Mesenteric fat pad (tissue), 1 donor: Measurements from ENCODE around the gene CHD6. TPM values are rescaled to one million over a fixed set of nuclear protein-coding genes. Genes with fewer than 3 reads are reported as not detected.
"Not testable (repeated sequence)": the region's sequence is repeated elsewhere in the genome, so short reads cannot be mapped to it uniquely, and the experiment has no call there.

Experiments
- DNase-seq: peaks from one replicate; pipeline ENCODE4 v3.0.0-alpha.2; 2020; ENCODE audit warnings: low spot score
- total RNA-seq: library from RNA; stranded (reverse); fragmentation: NEBNext Ultra II Directional; extraction: Animal tissue kit (Norgen Biotek cat#: 25700); gene quantifications from one replicate; pipeline ENCODE4 v1.2.1, GENCODE V29; 2021
- donor health status: DM: yes; HTN: yes; CAD: no.

The CHD6 gene
- total RNA-seq, 1 donor from 2014 or later, result 47.3 TPM

- no peak for DNase-seq
Observed at GRCh38 chr20:41544472-41544871, 73.7 kb downstream of the CHD6 start.

GRCh38 chr20:41540918-41541317, 77.3 kb downstream of the CHD6 start:
- DNase-seq, result no peak

- DNase-seq, result no peak
Observed at GRCh38 chr20:41540459-41540858, 77.7 kb downstream of the CHD6 start.

- DNase-seq, result no peak
Observed at GRCh38 chr20:41538810-41539596, 79.2 kb downstream of the CHD6 start.

GRCh38 chr20:41537865-41538264, 80.3 kb downstream of the CHD6 start:
- DNase-seq, result no peak

GRCh38 chr20:41535551-41535950, 82.6 kb downstream of the CHD6 start:
- DNase-seq, result not testable (repeated sequence)

- no peak for DNase-seq
Observed at GRCh38 chr20:41534842-41535241, 83.3 kb downstream of the CHD6 start.

- DNase-seq, result no peak
Observed at GRCh38 chr20:41534170-41534569, 84.0 kb downstream of the CHD6 start.

- DNase-seq, result no peak
Observed at GRCh38 chr20:41533537-41534136, 84.5 kb downstream of the CHD6 start.

GRCh38 chr20:41532935-41533334, 85.2 kb downstream of the CHD6 start:
- DNase-seq, result no peak

- no peak for DNase-seq
Observed at GRCh38 chr20:41531518-41532275, 86.5 kb downstream of the CHD6 start.

- DNase-seq, result no peak
Observed at GRCh38 chr20:41530923-41531322, 87.3 kb downstream of the CHD6 start.

- no peak for DNase-seq
Observed at GRCh38 chr20:41526327-41526726, 91.8 kb downstream of the CHD6 start.

GRCh38 chr20:41524980-41525613, 93.1 kb downstream of the CHD6 start:
- no peak for DNase-seq

GRCh38 chr20:41523857-41524256, 94.3 kb downstream of the CHD6 start:
- no peak for DNase-seq

GRCh38 chr20:41513829-41514228, 104.3 kb downstream of the CHD6 start:
- DNase-seq, result no peak

- no peak for DNase-seq
Observed at GRCh38 chr20:41512624-41513023, 105.6 kb downstream of the CHD6 start.

- DNase-seq, result no peak
Observed at GRCh38 chr20:41510847-41511450, 107.2 kb downstream of the CHD6 start.

- DNase-seq, result no peak
Observed at GRCh38 chr20:41510224-41510623, 108.0 kb downstream of the CHD6 start.

- no peak for DNase-seq
Observed at GRCh38 chr20:41509316-41510200, 108.6 kb downstream of the CHD6 start.
